C4-2B (cell line): ENCODE data around the gene TTLL7.

Experiments used
- CTCF ChIP-seq: fragments of 450-650 bp; conservative IDR thresholded peaks from 2 replicates; pipeline ENCODE4 v1.5.1; 2017; ENCODE audit warnings: mild to moderate bottlenecking
- ZFX ChIP-seq: fragments of 450-650 bp; IDR thresholded peaks from 2 replicates; pipeline ENCODE4 v1.6.1; 2017

GRCh38 chr1:83964153-83964552 lies 34.8 kb downstream of the TTLL7 start:
- no peak for TF ChIP-seq CTCF
- TF ChIP-seq ZFX, result no peak
